Effector memory CD4-positive, alpha-beta T cell (primary cell): ENCODE measurements around the gene ZNF669.
"Not testable (repeated sequence)": the region's sequence is repeated elsewhere in the genome, so short reads cannot be mapped to it uniquely, and the experiment has no call there.

Source experiments
- DNase-seq, 3 donors: peaks; one replicate each; pipeline ENCODE4 v3.0.0-alpha.2; 2020
- H3K27ac ChIP-seq: 2 replicates; pipeline ENCODE4 v1.7.0; 2013; ENCODE audit warnings: mild to moderate bottlenecking, low read length, moderate library complexity; ENCODE audit not compliant: insufficient read depth, poor library complexity, severe bottlenecking
- H3K27me3 ChIP-seq: replicated peaks from 2 replicates; pipeline ENCODE4 v1.7.0; 2013; ENCODE audit warnings: mild to moderate bottlenecking, low read length; ENCODE audit not compliant: insufficient read depth, control insufficient read depth, poor library complexity, severe bottlenecking
- H3K36me3 ChIP-seq: 2 replicates; pipeline ENCODE4 v1.7.0; 2013; ENCODE audit warnings: mild to moderate bottlenecking, low read length, moderate library complexity; ENCODE audit not compliant: control insufficient read depth, insufficient read depth
- H3K4me1 ChIP-seq: 2 replicates; pipeline ENCODE4 v1.7.0; 2013; ENCODE audit warnings: low read length, mild to moderate bottlenecking; ENCODE audit not compliant: control insufficient read depth, insufficient read depth, poor library complexity, severe bottlenecking
- H3K4me3 ChIP-seq: 2 replicates; pipeline ENCODE4 v1.7.0; 2013; ENCODE audit warnings: low read length, low read depth, mild to moderate bottlenecking; ENCODE audit not compliant: insufficient read depth, poor library complexity, severe bottlenecking
- H3K9me3 ChIP-seq: 2 replicates; pipeline ENCODE4 v1.7.0; 2013; ENCODE audit warnings: mild to moderate bottlenecking, low read length, moderate library complexity; ENCODE audit not compliant: control insufficient read depth
- total RNA-seq, 3 donors: gene quantifications; one replicate each; lab custom pipeline; 2026; lab: John Stamatoyannopoulos, UW

Gene ZNF669
- 13.4 to 16.1 (median 15.1) reads per million in 3 donors for total RNA-seq

DNA sequence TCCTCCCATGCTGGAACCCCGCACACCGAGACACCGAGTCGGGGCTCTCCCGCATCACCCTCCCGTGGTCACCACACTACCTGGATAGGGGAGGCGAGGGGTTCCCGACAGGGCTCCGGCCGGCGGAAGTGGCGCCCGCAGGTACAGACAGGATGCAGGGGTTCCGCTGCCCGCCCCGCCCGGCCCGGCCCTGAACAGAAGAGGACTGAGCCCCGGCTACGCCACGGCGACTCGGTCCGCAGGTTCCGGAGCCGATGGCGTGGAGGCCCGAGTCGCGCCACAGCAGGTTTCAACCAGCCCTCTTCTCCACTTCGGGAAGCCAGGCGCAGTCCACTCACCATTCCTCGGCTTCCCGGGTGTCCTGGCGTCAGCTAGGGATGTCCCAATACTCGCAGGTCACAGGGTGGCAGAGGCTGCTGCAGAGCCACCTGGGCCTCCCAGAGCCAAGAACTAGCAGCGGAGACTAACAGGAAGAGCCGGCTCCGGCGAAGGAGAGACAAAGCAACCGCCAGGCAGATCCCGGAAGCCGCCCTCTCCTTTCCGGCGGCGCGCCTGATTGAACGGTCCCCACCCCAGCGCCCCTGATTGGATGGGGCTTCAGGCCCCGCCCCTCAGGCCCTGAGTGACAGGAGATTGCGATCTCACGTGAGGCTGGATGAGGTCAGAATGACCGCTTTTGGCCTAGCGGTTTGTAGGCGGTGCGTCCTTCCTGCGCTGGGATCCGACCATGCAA is at the start of gene ZNF669:
TSS of gene ZNF669 (minus strand) at position 498 of the 733 bp plus-strand sequence. CDS start at position 341, 157 bp downstream.
- DNase-seq: peak; percentile 80 to 85 (median 80)
- peak within 1 kb of the TSS; percentile 50 for H3K27ac ChIP-seq
- peaks cover 7% of the 10 kb centered on the region for H3K4me1 ChIP-seq
- peak within 1 kb of the TSS; percentile 75 for H3K4me3 ChIP-seq
- peaks cover 23% of the 10 kb centered on the region for H3K36me3 ChIP-seq
- peaks cover 4% of the 10 kb centered on the region for H3K27me3 ChIP-seq
- H3K9me3 ChIP-seq: peaks cover 15% of the 10 kb centered on the region

DNA sequence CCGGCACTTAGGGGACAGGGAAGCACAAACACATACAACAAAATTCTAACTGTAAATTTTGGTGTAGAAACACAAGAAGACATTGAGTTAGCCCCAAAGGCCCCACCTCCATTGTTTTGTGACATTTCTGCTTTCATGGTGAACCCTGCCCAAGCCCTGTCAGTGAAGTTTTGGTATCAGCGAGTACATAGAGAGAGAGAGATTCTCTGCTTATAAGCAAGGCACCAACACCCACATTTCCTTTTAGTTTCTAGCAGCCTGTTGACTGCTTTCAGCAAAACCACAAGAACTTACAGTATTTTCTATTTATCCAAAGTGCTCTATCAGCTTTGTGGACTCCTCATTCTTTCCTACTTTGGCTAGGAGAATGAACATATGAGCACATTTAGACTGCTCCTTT is 43.6 kb upstream of the ZNF669 start:
- Histone ChIP-seq H3K9me3 (peaks cover 44% of the 10 kb centered on the region), H3K36me3 (peaks cover 9% of the 10 kb centered on the region)

DNA sequence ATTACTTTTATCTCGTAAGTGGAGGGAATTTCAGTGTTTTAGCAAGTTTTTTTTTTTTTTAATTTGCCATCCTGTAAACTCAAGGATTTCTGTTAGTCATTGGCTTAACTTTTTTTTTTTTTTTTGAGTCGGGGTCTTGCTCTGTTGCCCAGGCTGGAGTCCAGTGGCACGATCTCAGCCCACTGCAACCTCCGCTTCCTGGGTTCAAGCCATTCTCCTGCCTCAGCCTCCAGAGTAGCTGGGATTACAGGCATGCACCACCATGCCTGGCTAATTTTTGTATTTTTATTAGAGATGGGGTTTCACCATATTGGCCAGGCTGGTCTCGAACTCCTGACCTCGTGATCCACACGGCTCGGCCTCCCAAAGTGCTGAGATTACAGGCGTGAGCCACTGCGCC is 43.0 kb upstream of the ZNF669 start:
- H3K36me3 ChIP-seq, DNase-seq, H3K27me3 ChIP-seq, H3K27ac ChIP-seq, H3K4me3 ChIP-seq, H3K4me1 ChIP-seq: not testable (repeated sequence)
- peaks cover 46% of the 10 kb centered on the region for H3K9me3 ChIP-seq

More for the DNA sequence above, 43.6 kb upstream of the ZNF669 start:
- Histone ChIP-seq H3K27me3 (no peaks in the 10 kb centered on the region), H3K4me1 (no peaks in the 10 kb centered on the region), H3K4me3 (no peak overlapping the region), H3K27ac (no peak overlapping the region)
- DNase-seq: no peak

DNA sequence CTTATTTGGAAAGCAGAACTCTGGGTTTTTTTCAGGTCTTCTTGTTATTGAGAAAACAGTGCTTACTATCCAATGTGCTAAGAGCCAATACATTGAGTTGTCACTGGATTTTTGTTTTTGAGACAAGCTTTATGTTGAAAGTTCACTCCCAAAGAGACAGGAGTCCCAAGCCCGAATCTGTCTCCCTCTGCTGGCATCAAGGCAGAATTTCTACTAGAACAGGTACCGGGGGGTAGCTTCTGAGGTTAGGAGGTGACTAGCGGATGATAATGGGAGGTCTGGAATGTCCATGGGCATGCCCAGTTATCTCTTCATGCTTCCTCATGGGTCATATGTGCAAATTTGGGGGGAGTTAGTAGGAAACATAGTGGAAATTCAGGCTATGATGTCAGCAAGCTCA is 42.5 kb upstream of the ZNF669 start:
- no peaks in the 10 kb centered on the region for H3K4me1 ChIP-seq
- peaks cover 12% of the 10 kb centered on the region for H3K36me3 ChIP-seq
- no peak overlapping the region for H3K27ac ChIP-seq
- H3K9me3 ChIP-seq: peaks cover 50% of the 10 kb centered on the region
- no peak for DNase-seq
- no peaks in the 10 kb centered on the region for H3K27me3 ChIP-seq
- no peak overlapping the region for H3K4me3 ChIP-seq

GRCh38 chr1:247145279-247145678 is 41.1 kb upstream of the ZNF669 start:
- Histone ChIP-seq H3K27ac (no peak overlapping the region), H3K4me3 (no peak overlapping the region), H3K9me3 (peaks cover 64% of the 10 kb centered on the region), H3K36me3 (peaks cover 15% of the 10 kb centered on the region), H3K27me3 (no peaks in the 10 kb centered on the region), H3K4me1 (no peaks in the 10 kb centered on the region)
- no peak for DNase-seq

- not testable (repeated sequence) for H3K36me3 ChIP-seq
- H3K9me3 ChIP-seq: peaks cover 36% of the 10 kb centered on the region
These were observed 35.4 kb upstream of the ZNF669 start for GRCh38 chr1:247139557-247139956.

DNA sequence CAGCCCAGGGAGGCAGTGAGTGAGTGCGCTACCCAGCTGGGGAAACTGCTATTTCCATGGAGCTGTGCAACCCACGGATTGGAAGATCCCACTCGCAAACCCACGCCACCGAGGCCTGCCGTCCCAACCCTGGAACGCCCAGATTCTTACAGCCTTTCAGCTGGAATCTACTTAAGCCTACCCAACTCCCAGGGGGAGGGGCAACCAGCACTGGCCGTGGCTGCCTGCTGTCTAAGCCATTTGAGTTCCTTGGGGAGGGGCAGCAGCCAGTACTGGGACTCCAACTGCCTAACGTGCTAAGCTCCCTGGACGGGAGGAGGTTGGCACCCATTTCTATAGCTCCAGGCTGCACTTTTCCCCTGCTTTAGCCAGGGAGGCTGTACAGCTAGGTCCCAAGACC is 27.1 kb upstream of the ZNF669 start:
- Histone ChIP-seq H3K9me3 (peaks cover 5% of the 10 kb centered on the region), H3K36me3 (no peaks in the 10 kb centered on the region), H3K27ac (no peak overlapping the region), H3K27me3 (no peaks in the 10 kb centered on the region), H3K4me3 (no peak overlapping the region), H3K4me1 (no peaks in the 10 kb centered on the region)
- no peak for DNase-seq

More at GRCh38 chr1:247139557-247139956, 35.4 kb upstream of the ZNF669 start:
- H3K4me3 ChIP-seq, H3K27ac ChIP-seq, DNase-seq, H3K27me3 ChIP-seq, H3K4me1 ChIP-seq: not testable (repeated sequence)

- H3K4me1 ChIP-seq, H3K4me3 ChIP-seq, H3K27ac ChIP-seq, H3K9me3 ChIP-seq, DNase-seq, H3K27me3 ChIP-seq, H3K36me3 ChIP-seq: not testable (repeated sequence)
These were observed 23.5 kb upstream of the ZNF669 start for GRCh38 chr1:247127519-247128282.

DNA sequence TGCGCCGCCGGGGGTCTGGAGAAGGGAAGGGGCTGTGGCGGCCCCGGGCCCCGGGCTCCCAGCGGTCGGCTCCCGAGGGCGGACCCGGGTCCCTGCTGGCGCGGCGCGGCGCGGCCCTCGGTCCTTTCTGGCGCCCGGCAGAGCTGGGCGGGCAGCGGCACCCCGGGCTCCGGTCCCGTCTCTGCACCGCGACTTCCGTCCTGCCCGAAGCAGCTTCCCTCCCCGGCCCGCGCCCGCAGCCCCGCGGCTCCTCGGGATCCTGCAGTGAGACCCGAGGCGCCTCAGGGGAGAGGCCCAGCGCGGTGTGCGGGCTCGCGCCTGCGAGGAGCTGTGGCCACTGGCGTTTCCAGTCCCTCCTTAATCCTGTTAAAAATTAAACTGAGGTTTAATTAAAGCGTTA is 22.4 kb upstream of the ZNF669 start:
- H3K4me3 ChIP-seq, H3K27ac ChIP-seq, H3K4me1 ChIP-seq, H3K9me3 ChIP-seq, H3K27me3 ChIP-seq, H3K36me3 ChIP-seq, DNase-seq: not testable (repeated sequence)

GRCh38 chr1:247126166-247126565 is 22.0 kb upstream of the ZNF669 start:
- not testable (repeated sequence) for H3K9me3 ChIP-seq, DNase-seq, H3K4me3 ChIP-seq, H3K27ac ChIP-seq, H3K27me3 ChIP-seq, H3K36me3 ChIP-seq, H3K4me1 ChIP-seq
